WTC11 (cell line): ENCODE measurements around the gene DNAJC3. TPM values are rescaled to one million over a fixed set of nuclear protein-coding genes. Genes with fewer than 3 reads are reported as not detected.

ENCODE experiments used
- CREM ChIP-seq: sonication (generic); formaldehyde crosslinking; IDR thresholded peaks from 2 replicates; pipeline ENCODE4 v1.8.1; 2022; ENCODE audit warnings: mild to moderate bottlenecking, missing genetic modification reagents, moderate library complexity
- ETV6 ChIP-seq: sonication (generic); formaldehyde crosslinking; IDR thresholded peaks from 2 replicates; pipeline ENCODE4 v1.8.1; 2022; ENCODE audit warnings: mild to moderate bottlenecking, missing genetic modification reagents
- FOXJ3 ChIP-seq: sonication (generic); formaldehyde crosslinking; IDR thresholded peaks from 2 replicates; pipeline ENCODE4 v1.9.0; 2021; ENCODE audit warnings: missing genetic modification reagents, mild to moderate bottlenecking, borderline replicate concordance
- GABPB1 ChIP-seq: sonication (generic); formaldehyde crosslinking; IDR thresholded peaks from 2 replicates; pipeline ENCODE4 v1.8.1; 2023; ENCODE audit warnings: mild to moderate bottlenecking, missing genetic modification reagents
- IRF2 ChIP-seq: sonication (generic); formaldehyde crosslinking; IDR thresholded peaks from 2 replicates; pipeline ENCODE4 v1.8.0; 2022; ENCODE audit warnings: low read depth, missing genetic modification reagents, borderline replicate concordance
- JAZF1 ChIP-seq: fragments of 250-450 bp; sonication (Bioruptor Pico); IDR thresholded peaks from 2 replicates; pipeline ENCODE4 v1.9.0; 2021; ENCODE audit warnings: moderate library complexity, mild to moderate bottlenecking, inconsistent platforms
- KAT7 ChIP-seq: sonication (generic); formaldehyde crosslinking; IDR thresholded peaks from 2 replicates; pipeline ENCODE4 v1.8.1; 2023; ENCODE audit warnings: missing genetic modification reagents, mild to moderate bottlenecking, borderline replicate concordance
- MYBL2 ChIP-seq: sonication (generic); formaldehyde crosslinking; IDR thresholded peaks from 2 replicates; pipeline ENCODE4 v1.8.1; 2023; ENCODE audit warnings: mild to moderate bottlenecking, moderate library complexity, missing genetic modification reagents
- NFE2L1 ChIP-seq: sonication (generic); formaldehyde crosslinking; IDR thresholded peaks from 2 replicates; pipeline ENCODE4 v1.8.1; 2023; ENCODE audit warnings: missing genetic modification reagents
- NFYB ChIP-seq: sonication (generic); formaldehyde crosslinking; conservative IDR thresholded peaks from 2 replicates; pipeline ENCODE4 v1.8.0; 2022; ENCODE audit warnings: low read depth, missing genetic modification reagents
- OVOL2 ChIP-seq: fragments of 250-450 bp; sonication (Bioruptor Pico); IDR thresholded peaks from 2 replicates; pipeline ENCODE4 v1.9.0; 2021; ENCODE audit warnings: mild to moderate bottlenecking, borderline replicate concordance
- PRDM15 ChIP-seq: sonication (generic); formaldehyde crosslinking; IDR thresholded peaks from 2 replicates; pipeline ENCODE4 v1.8.0; 2022; ENCODE audit warnings: missing genetic modification reagents
- RORB ChIP-seq: fragments of 250-450 bp; sonication (Bioruptor Pico); IDR thresholded peaks from 2 replicates; pipeline ENCODE4 v1.9.0; 2021; ENCODE audit warnings: mild to moderate bottlenecking
- SMAD3 ChIP-seq: sonication (generic); formaldehyde crosslinking; IDR thresholded peaks from 2 replicates; pipeline ENCODE4 v1.8.0; 2022; ENCODE audit warnings: missing genetic modification reagents, mild to moderate bottlenecking, borderline replicate concordance
- TP53 ChIP-seq: sonication (generic); formaldehyde crosslinking; IDR thresholded peaks from 2 replicates; pipeline ENCODE4 v1.8.1; 2023; ENCODE audit warnings: mild to moderate bottlenecking, missing genetic modification reagents
- USF1 ChIP-seq: sonication (generic); formaldehyde crosslinking; IDR thresholded peaks from 2 replicates; pipeline ENCODE4 v1.8.0; 2022; ENCODE audit warnings: mild to moderate bottlenecking, missing genetic modification reagents
- ZBTB21 ChIP-seq: sonication (generic); formaldehyde crosslinking; IDR thresholded peaks from 2 replicates; pipeline ENCODE4 v1.8.1; 2023; ENCODE audit warnings: mild to moderate bottlenecking, missing genetic modification reagents, borderline replicate concordance
- ZNF121 ChIP-seq: sonication (generic); formaldehyde crosslinking; IDR thresholded peaks from 2 replicates; pipeline ENCODE4 v1.8.0; 2023; ENCODE audit warnings: missing genetic modification reagents
- ZNF138 ChIP-seq: sonication (generic); formaldehyde crosslinking; conservative IDR thresholded peaks from 2 replicates; pipeline ENCODE4 v1.8.1; 2022; ENCODE audit warnings: mild to moderate bottlenecking, moderate library complexity, missing genetic modification reagents
- ZNF219 ChIP-seq: sonication (generic); formaldehyde crosslinking; IDR thresholded peaks from 2 replicates; pipeline ENCODE4 v1.8.0; 2023; ENCODE audit warnings: missing genetic modification reagents, mild to moderate bottlenecking, borderline replicate concordance
- ZNF281 ChIP-seq: sonication (generic); formaldehyde crosslinking; IDR thresholded peaks from 2 replicates; pipeline ENCODE4 v1.8.0; 2023; ENCODE audit warnings: mild to moderate bottlenecking, missing genetic modification reagents
- ZNF512 ChIP-seq: sonication (generic); formaldehyde crosslinking; IDR thresholded peaks from 2 replicates; pipeline ENCODE4 v1.8.1; 2022; ENCODE audit warnings: missing genetic modification reagents, borderline replicate concordance
- total RNA-seq: library from RNA; stranded (reverse); gene quantifications from 3 replicates; pipeline ENCODE4 v1.2.3, GENCODE V29; 2021
- TF ChIP-seq, protein P1 (sequence below): fragments of 250-450 bp; sonication (Bioruptor Pico); IDR thresholded peaks from 2 replicates; pipeline ENCODE4 v1.9.0; 2021; ENCODE audit warnings: mild to moderate bottlenecking, borderline replicate concordance
- TF ChIP-seq, protein P2 (sequence below): fragments of 250-450 bp; sonication (Bioruptor Pico); IDR thresholded peaks from 2 replicates; pipeline ENCODE4 v2.1.2; 2022; ENCODE audit warnings: mild to moderate bottlenecking, moderate library complexity
- TF ChIP-seq, protein P3 (sequence below): sonication (generic); formaldehyde crosslinking; IDR thresholded peaks from 2 replicates; pipeline ENCODE4 v1.8.1; 2023; ENCODE audit warnings: mild to moderate bottlenecking, missing genetic modification reagents, moderate library complexity

Gene DNAJC3
- total RNA-seq, 1 experiment from 2014 or later = 20.0 TPM

GRCh38 chr13:95644601-95645052 lies 32.3 kb upstream of the DNAJC3 start, which contains the start of gene DZIP1 (continued):
- TF ChIP-seq OVOL2 (CRISPR knock-in tag) (no peak), NFYB (CRISPR knock-in tag) (peak; percentile 67), ETV6 (CRISPR knock-in tag) (no peak), RORB (CRISPR knock-in tag) (no peak), ZNF121 (CRISPR knock-in tag) (no peak), IRF2 (no peak), ZNF512 (CRISPR knock-in tag) (no peak), CREM (CRISPR knock-in tag) (0 out of 2 replicates have a peak, but pooled peaks have one; percentile 13), ZNF219 (no peak), TP53 (CRISPR knock-in tag) (no peak), GABPB1 (CRISPR knock-in tag) (no peak), NFE2L1 (CRISPR knock-in tag) (0 out of 2 replicates have a peak, but pooled peaks have one; percentile 3), KAT7 (no peak), PRDM15 (no peak), ZBTB21 (CRISPR knock-in tag) (no peak), SMAD3 (no peak), ZNF281 (CRISPR knock-in tag) (peak; percentile 16; the same call in 1 of the 2 replicates), JAZF1 (CRISPR knock-in tag) (no peak), FOXJ3 (no peak), MYBL2 (CRISPR knock-in tag) (no peak), USF1 (CRISPR knock-in tag) (peak; percentile 90), ZNF138 (no peak)
- TF ChIP-seq, protein P1, sequence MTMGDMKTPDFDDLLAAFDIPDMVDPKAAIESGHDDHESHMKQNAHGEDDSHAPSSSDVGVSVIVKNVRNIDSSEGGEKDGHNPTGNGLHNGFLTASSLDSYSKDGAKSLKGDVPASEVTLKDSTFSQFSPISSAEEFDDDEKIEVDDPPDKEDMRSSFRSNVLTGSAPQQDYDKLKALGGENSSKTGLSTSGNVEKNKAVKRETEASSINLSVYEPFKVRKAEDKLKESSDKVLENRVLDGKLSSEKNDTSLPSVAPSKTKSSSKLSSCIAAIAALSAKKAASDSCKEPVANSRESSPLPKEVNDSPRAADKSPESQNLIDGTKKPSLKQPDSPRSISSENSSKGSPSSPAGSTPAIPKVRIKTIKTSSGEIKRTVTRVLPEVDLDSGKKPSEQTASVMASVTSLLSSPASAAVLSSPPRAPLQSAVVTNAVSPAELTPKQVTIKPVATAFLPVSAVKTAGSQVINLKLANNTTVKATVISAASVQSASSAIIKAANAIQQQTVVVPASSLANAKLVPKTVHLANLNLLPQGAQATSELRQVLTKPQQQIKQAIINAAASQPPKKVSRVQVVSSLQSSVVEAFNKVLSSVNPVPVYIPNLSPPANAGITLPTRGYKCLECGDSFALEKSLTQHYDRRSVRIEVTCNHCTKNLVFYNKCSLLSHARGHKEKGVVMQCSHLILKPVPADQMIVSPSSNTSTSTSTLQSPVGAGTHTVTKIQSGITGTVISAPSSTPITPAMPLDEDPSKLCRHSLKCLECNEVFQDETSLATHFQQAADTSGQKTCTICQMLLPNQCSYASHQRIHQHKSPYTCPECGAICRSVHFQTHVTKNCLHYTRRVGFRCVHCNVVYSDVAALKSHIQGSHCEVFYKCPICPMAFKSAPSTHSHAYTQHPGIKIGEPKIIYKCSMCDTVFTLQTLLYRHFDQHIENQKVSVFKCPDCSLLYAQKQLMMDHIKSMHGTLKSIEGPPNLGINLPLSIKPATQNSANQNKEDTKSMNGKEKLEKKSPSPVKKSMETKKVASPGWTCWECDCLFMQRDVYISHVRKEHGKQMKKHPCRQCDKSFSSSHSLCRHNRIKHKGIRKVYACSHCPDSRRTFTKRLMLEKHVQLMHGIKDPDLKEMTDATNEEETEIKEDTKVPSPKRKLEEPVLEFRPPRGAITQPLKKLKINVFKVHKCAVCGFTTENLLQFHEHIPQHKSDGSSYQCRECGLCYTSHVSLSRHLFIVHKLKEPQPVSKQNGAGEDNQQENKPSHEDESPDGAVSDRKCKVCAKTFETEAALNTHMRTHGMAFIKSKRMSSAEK = no peak
- TF ChIP-seq, protein P2, sequence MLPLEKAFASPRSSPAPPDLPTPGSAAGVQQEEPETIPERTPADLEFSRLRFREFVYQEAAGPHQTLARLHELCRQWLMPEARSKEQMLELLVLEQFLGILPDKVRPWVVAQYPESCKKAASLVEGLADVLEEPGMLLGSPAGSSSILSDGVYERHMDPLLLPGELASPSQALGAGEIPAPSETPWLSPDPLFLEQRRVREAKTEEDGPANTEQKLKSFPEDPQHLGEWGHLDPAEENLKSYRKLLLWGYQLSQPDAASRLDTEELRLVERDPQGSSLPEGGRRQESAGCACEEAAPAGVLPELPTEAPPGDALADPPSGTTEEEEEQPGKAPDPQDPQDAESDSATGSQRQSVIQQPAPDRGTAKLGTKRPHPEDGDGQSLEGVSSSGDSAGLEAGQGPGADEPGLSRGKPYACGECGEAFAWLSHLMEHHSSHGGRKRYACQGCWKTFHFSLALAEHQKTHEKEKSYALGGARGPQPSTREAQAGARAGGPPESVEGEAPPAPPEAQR (CRISPR knock-in tag) = no peak
- TF ChIP-seq, protein P3, sequence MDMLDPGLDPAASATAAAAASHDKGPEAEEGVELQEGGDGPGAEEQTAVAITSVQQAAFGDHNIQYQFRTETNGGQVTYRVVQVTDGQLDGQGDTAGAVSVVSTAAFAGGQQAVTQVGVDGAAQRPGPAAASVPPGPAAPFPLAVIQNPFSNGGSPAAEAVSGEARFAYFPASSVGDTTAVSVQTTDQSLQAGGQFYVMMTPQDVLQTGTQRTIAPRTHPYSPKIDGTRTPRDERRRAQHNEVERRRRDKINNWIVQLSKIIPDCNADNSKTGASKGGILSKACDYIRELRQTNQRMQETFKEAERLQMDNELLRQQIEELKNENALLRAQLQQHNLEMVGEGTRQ = peak; percentile 92
